Esophagus muscularis mucosa (tissue), 4 donors: ENCODE results near the gene MAGEB16. TPM values are rescaled to one million over a fixed set of nuclear protein-coding genes. Genes with fewer than 3 reads are reported as not detected.

Experiments
- DNase-seq: peaks from one replicate; pipeline ENCODE4 v3.0.0-alpha.2; 2017; ENCODE audit errors: extremely low spot score
- H3K27ac ChIP-seq, 4 donors: fragments of 200-600 bp; sonication (generic); replicated peaks in 1 of 4; 1 replicate in 3 of 4; 2 replicates in 1 of 4; pipeline ENCODE4 v1.5.1; 2016 to 2019; ENCODE audit warnings: mild to moderate bottlenecking in 1 of 4
- H3K27me3 ChIP-seq, 4 donors: fragments of 200-600 bp; sonication (generic); one replicate each; pipeline versions ENCODE4 v1.5.1 to v1.6.0; 2016 to 2019
- H3K36me3 ChIP-seq, 4 donors: fragments of 200-600 bp; sonication (generic); one replicate each; pipeline ENCODE4 v1.5.1; 2016 to 2019
- H3K4me1 ChIP-seq, 4 donors: fragments of 200-600 bp; sonication (generic); one replicate each; pipeline ENCODE4 v1.5.1; 2016 to 2019
- H3K4me3 ChIP-seq, 4 donors: fragments of 200-600 bp; sonication (generic); 1 replicate in 2 of 4; 2 replicates in 2 of 4; pipeline ENCODE4 v1.5.1; 2016 to 2019; ENCODE audit warnings: mild to moderate bottlenecking in 4 of 4, moderate library complexity in 1 of 4
- H3K9me3 ChIP-seq, 4 donors: fragments of 200-600 bp; sonication (generic); 1 replicate in 3 of 4; 2 replicates in 1 of 4; pipeline ENCODE4 v1.5.1; 2016 to 2019
- EP300 ChIP-seq: sonication (generic); formaldehyde crosslinking; IDR thresholded peaks from one replicate; pipeline ENCODE4 v1.6.1; 2017; ENCODE audit warnings: antibody characterized with exemption
- POLR2A ChIP-seq: fragments of 450-650 bp; IDR thresholded peaks from one replicate; pipeline ENCODE4 v1.6.1; 2017; ENCODE audit warnings: antibody characterized with exemption, moderate library complexity, mild to moderate bottlenecking, low read depth
- POLR2AphosphoS5 ChIP-seq, 2 donors: sonication (generic); formaldehyde crosslinking; IDR thresholded peaks; one replicate each; pipeline ENCODE4 v1.6.1; 2017; ENCODE audit warnings: antibody characterized with exemption in 2 of 2
- WGBS: methylation state at CpG from one replicate; pipeline ENCODE4 v1.1.5; 2018; 5-methylcytosine and 5-hydroxymethylcytosine counted together
- intact Hi-C: fragments of 100-400 bp; cut with DNase I; formaldehyde crosslinking; loops from one replicate; pipeline ENCODE4 v1.15.1; 2023
- total RNA-seq, 4 donors: library from RNA; depleted of rRNA; stranded (reverse); fragments of >200 nt; gene quantifications; one replicate each; pipeline versions ENCODE4 v1.1.0 to v1.2.1, GENCODE V29; 2016
- TF ChIP-seq, protein P1 (sequence below), 3 experiments: fragments of 200-600 bp in 2 of 3; fragments of 450-650 bp in 1 of 3; sonication (generic) in 2 of 3; IDR thresholded peaks; one replicate each; pipeline ENCODE4 v1.5.1; 2017 to 2019; ENCODE audit warnings: antibody characterized with exemption in 3 of 3, mild to moderate bottlenecking in 2 of 3, moderate library complexity in 1 of 3

MAGEB16 gene
- total RNA-seq, 4 donors from 2014 or later = not detected

DNA sequence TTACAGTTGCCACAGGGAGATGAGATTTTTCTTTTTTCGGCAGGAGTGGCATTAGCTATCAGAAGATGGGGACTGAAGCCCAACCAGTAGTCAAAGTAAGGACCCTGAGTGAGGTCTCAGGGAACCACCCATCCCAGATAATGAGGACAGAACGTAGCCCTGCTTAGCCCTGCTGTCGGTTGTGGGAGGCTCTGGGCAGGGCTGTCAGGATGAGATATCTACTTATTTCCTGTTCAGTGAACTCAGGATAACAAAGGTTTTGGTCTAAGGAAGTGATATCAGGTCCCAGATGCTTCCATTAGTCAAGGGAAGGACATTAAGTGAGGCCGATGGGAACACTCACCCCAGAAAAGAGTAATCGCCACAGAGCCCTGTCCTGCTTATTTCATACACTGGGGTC, 2.3 kb downstream of the MAGEB16 start:
- no peaks in the 10 kb centered on the region for H3K9me3 ChIP-seq
- 77% methylated on average over 5 of the region's 5 CpGs for WGBS
- no peak overlapping the region for H3K27ac ChIP-seq
- intact Hi-C loops = no loop called here
- H3K4me3 ChIP-seq = no peak overlapping the region
- no peaks in the 10 kb centered on the region for H3K36me3 ChIP-seq
- no peaks in the 10 kb centered on the region for H3K27me3 ChIP-seq
- H3K4me1 ChIP-seq = no peaks in the 10 kb centered on the region
- DNase-seq = no peak
- TF ChIP-seq EP300 (no peak), POLR2A (no peak), POLR2AphosphoS5 (IDR thresholded peaks at IDR 0.05) (no peak)
- TF ChIP-seq, protein P1, sequence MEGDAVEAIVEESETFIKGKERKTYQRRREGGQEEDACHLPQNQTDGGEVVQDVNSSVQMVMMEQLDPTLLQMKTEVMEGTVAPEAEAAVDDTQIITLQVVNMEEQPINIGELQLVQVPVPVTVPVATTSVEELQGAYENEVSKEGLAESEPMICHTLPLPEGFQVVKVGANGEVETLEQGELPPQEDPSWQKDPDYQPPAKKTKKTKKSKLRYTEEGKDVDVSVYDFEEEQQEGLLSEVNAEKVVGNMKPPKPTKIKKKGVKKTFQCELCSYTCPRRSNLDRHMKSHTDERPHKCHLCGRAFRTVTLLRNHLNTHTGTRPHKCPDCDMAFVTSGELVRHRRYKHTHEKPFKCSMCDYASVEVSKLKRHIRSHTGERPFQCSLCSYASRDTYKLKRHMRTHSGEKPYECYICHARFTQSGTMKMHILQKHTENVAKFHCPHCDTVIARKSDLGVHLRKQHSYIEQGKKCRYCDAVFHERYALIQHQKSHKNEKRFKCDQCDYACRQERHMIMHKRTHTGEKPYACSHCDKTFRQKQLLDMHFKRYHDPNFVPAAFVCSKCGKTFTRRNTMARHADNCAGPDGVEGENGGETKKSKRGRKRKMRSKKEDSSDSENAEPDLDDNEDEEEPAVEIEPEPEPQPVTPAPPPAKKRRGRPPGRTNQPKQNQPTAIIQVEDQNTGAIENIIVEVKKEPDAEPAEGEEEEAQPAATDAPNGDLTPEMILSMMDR (IDR thresholded peaks at IDR 0.05) = no peak

DNA sequence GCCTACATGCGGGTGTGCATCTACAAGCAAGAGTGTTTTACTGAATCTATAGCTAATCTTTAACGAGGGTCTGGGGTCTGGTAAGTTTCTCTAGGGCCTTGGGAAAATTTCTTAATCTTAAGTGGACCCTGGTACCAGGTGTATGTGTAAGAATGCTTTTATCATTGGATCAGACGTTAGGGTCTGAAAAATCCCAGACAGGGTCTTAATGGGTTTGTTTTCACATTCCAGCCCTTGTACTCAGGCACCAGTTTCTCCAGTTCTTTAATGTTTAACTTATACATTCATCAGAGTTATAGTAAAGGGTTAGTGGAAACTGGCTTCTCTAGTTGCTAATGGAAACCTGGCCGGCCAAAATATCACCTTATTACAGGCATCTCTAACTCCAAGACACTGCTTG, 11.6 kb downstream of the MAGEB16 start:
- 56% methylated on average over 3 of the region's 4 CpGs for WGBS
- H3K27ac ChIP-seq = no peak overlapping the region
- H3K9me3 ChIP-seq = no peaks in the 10 kb centered on the region
- intact Hi-C loops = no loop called here
- TF ChIP-seq POLR2AphosphoS5 (IDR thresholded peaks at IDR 0.05) = no peak
- no peak for TF ChIP-seq POLR2A
- TF ChIP-seq, protein P1 (IDR thresholded peaks at IDR 0.05) = no peak
- no peak for TF ChIP-seq EP300
- H3K27me3 ChIP-seq = no peaks in the 10 kb centered on the region
- no peaks in the 10 kb centered on the region for H3K36me3 ChIP-seq
- DNase-seq = no peak
- H3K4me1 ChIP-seq = no peaks in the 10 kb centered on the region
- H3K4me3 ChIP-seq = no peak overlapping the region

DNA sequence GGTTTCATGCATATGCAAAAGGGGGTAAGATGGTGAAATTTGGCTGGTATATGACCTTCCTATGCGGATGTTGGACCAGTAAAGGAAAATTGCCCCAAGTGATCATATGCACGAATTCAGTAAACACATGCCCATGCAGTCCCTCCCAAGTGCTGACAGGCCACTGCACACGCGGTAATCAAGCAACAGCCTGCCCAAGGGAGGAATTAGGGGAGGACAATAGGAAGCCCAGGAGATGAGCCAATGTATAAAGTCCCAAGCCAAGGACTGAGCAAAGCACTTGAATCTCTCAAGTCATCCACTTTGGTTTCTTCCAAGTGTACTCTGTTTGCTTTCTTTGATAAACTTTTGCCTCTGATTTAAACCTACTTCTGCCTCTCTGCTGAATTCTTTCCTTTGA, 21.1 kb downstream of the MAGEB16 start:
- no peaks in the 10 kb centered on the region for H3K9me3 ChIP-seq
- intact Hi-C loops = no loop called here
- no peak overlapping the region for H3K4me3 ChIP-seq
- 79% methylated on average over 4 of the region's 4 CpGs for WGBS
- TF ChIP-seq EP300 = no peak
- TF ChIP-seq, protein P1 (IDR thresholded peaks at IDR 0.05) = no peak
- no peak for TF ChIP-seq POLR2AphosphoS5 (IDR thresholded peaks at IDR 0.05)
- no peak for TF ChIP-seq POLR2A
- no peak for DNase-seq
- H3K27ac ChIP-seq = no peak overlapping the region
- H3K27me3 ChIP-seq = no peaks in the 10 kb centered on the region
- no peaks in the 10 kb centered on the region for H3K4me1 ChIP-seq
- H3K36me3 ChIP-seq = no peaks in the 10 kb centered on the region

DNA sequence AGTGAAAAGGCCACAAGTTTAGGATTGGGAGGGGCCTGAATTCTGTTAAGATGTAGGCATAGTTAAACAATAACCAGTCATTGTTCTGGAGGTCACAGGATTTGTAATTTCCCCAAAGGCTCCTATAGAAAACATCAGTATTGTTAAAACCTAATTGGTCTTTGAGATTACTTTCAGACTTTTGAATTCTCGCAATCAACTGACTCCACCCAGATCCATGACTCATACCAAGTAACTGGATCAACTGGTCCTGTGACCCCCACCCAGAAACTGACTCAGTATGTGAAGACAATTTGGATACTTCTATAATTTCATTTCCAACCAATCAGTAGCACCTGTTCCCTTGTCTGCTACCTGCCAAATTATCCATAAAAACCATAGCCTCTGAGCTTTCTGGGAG, 28.4 kb downstream of the MAGEB16 start:
- Histone ChIP-seq H3K36me3 (no peaks in the 10 kb centered on the region), H3K4me3 (no peak overlapping the region), H3K4me1 (no peaks in the 10 kb centered on the region), H3K27ac (no peak overlapping the region), H3K27me3 (no peaks in the 10 kb centered on the region), H3K9me3 (no peaks in the 10 kb centered on the region)
- TF ChIP-seq POLR2AphosphoS5 (IDR thresholded peaks at IDR 0.05) = no peak
- TF ChIP-seq, protein P1 (IDR thresholded peaks at IDR 0.05) = no peak
- TF ChIP-seq EP300 = no peak
- TF ChIP-seq POLR2A = no peak
- no peak for DNase-seq
- intact Hi-C loops = no loop called here
- WGBS = 44% methylated on average over 1 of the region's 1 CpG

DNA sequence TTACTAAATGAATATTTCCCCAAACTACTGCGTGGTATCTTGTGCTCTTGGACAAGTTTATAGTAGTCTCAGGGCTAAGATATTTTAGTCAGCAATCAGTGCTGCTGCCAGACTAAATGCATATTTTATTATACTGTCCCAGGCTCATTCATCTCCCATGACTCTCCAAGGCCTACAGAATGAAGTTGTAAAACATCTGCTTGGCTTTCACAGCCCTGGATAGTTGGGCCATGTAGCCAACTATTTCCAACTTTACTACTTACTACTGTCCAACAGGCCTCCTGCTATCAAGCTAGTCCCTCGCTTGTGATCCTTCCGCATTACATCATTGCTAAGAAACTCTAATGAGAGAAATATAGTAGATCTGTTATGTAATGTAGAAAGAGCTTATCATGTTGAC, 31.4 kb downstream of the MAGEB16 start:
- no peak for TF ChIP-seq POLR2AphosphoS5 (IDR thresholded peaks at IDR 0.05)
- no peak for TF ChIP-seq POLR2A
- TF ChIP-seq EP300 = no peak
- TF ChIP-seq, protein P1 (IDR thresholded peaks at IDR 0.05) = no peak
- no peaks in the 10 kb centered on the region for H3K9me3 ChIP-seq
- H3K36me3 ChIP-seq = no peaks in the 10 kb centered on the region
- intact Hi-C loops = no loop called here
- DNase-seq = no peak
- no peaks in the 10 kb centered on the region for H3K27me3 ChIP-seq
- WGBS = 59% methylated on average over 3 of the region's 3 CpGs
- no peaks in the 10 kb centered on the region for H3K4me1 ChIP-seq
- no peak overlapping the region for H3K27ac ChIP-seq
- H3K4me3 ChIP-seq = no peak overlapping the region
